DMS153 (cell line): ENCODE data around the gene CACNA2D3.

ENCODE experiments used
- DNase-seq: peaks from one replicate; lab custom pipeline; 2025; lab: John Stamatoyannopoulos, UW

The CACNA2D3 gene

DNA sequence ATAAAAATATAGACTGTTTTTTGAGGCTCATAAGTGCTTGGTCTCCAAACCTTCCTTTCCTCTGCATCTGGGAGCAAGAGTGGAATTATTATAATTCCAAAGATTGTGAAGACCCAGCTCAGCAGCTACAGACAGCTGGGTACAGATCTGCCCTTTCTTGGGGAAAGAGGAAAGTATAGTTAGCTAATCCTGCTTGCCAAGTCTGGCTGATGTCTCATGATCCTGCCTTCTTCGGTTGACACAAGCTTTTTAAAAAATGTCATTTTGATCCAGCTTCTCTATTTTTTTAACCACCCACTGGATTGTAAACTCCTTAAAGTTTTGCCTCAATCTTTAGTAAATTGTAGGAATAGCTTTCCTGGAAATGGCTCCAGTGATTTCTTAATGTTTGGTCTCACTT lies 624.4 kb downstream of the CACNA2D3 start:
- no peak for DNase-seq

GRCh38 chr3:54755756-54756155 lies 633.4 kb downstream of the CACNA2D3 start:
- no peak for DNase-seq

- DNase-seq: no peak
Observed at GRCh38 chr3:54756330-54756731, 634.0 kb downstream of the CACNA2D3 start.

- no peak for DNase-seq
Observed at GRCh38 chr3:54758461-54758860, 636.1 kb downstream of the CACNA2D3 start.

DNA sequence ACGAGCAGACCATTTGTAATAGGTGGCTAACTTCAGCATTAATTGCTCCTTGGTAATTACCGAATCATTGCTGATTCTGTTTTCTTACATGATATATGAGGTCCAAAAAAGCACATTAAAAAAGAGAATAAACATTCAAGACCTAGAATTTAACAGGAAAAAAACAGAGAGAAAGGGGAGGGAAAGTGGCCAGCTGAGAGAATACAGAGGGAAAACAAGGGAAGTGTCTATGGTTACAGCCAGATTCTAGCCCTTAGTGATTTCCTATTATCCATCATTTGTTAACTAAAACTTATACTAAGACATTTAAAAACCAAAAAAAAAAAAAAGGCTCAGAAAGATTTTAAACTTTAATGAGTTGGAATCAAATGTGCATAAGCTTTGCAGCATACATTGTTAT lies 636.8 kb downstream of the CACNA2D3 start:
- no peak for DNase-seq

GRCh38 chr3:54760201-54760600 lies 637.8 kb downstream of the CACNA2D3 start:
- no peak for DNase-seq

DNA sequence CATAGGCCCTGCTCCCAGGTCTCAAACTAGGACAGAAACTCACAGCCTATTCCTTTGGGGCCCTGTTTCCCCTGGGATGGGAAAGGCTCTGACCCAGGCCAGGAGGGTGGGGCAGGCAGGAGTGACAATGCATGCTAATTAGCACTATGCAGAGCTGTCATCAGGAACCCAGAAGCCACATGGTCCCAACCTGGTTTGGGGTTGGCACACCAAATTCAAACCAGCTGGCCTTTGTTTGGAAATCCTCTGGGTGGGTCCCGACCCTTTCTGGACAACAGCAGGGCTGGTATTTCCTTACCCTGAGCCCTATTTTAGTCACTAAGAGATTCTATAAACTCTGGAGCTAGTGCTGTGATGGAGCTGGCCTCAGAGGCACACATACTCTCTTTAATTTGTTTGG lies 639.3 kb downstream of the CACNA2D3 start:
- no peak for DNase-seq

DNA sequence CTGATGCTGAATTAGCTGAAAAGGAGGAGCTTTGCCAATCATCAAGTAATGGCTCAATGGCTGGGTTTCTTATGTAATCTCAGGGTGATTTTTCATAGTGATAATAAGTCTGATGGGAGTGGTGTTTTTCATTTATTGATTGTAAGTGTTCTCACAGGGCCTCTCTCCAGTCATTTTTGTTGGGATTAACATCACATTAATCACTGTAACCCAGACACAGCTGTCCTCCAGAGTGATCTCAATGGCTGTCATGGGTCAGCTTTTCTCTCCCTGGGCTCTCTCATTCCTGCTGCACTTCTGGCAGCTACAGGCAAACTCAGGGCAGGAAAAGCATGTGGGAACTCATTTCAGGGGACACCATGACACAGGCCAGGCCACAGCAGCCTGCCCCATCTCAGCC lies 642.6 kb downstream of the CACNA2D3 start:
- DNase-seq: no peak

DNA sequence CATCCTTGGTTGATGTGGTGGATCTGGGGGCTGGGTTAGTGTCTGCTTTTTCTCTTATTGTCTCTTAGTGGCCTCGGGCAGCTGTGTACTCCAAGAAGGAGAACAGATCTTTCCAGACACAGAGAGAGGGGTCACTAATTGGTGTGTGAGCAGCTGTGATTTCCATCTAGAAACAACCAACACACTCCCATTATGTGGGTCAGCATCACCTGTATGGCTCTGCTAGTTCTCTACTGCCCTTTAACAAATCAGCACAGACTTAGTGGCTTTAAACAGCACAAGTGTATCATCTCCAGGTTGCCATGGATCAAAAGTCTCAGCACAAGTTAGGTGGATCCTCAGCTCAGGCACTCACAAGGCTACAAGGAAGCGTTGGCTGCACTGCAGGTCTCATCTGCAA lies 648.7 kb downstream of the CACNA2D3 start:
- no peak for DNase-seq

DNA sequence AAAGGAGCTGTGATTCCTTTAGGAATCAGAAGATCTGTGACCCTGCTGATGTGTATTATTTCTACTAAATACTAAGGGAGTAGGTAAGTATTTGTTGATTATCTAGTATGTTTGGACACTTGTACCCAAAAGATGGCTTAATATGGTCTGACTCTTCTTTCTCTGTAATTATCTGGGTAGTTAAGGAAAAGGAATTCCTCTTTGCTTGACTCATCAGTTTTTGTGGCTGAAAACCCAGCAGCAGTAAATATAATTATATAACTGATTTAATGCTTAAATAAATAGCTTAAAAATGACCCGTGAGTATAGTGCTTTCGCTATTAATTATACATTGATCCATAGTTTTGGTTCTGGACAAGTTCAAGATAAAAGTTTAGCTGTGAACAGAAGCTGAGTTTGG lies 649.7 kb downstream of the CACNA2D3 start:
- no peak for DNase-seq

DNA sequence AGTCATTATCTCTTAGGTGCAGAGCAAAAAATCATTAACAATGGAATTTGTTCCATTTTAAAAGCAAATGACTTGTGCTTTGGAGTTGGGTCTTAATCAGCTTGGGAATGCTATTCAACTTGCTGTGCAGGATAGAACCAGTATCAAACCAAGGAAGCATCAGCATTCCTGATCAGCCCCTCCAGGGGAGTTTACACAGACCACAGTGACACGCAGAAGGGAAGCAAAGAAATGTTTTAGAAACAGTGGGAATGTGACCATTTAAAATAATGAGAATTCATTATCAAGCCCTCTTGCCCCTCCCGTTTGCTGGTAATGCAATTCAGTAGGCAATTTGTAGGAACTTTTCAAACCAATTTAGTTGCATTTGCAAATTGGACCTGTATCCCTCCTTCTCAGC lies 650.4 kb downstream of the CACNA2D3 start:
- DNase-seq: no peak

DNA sequence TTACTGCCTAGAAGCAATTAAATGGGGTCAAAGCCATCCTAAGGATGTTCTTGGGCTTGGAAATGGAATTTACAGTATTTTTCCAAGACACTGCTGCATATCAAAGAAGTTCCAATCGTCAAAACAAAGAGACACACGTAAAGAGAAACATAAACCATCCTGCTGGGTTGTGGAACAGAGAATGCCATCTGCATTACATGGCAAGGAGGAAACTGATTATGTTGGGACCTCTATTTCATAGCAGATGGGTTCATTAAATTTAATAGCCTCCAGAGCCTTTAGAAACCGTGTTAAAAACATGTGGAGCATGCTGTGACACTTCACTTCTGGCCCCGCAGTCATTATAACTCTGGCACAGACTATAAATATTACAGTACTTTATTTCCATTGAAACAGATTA lies 650.9 kb downstream of the CACNA2D3 start:
- DNase-seq: no peak

DNA sequence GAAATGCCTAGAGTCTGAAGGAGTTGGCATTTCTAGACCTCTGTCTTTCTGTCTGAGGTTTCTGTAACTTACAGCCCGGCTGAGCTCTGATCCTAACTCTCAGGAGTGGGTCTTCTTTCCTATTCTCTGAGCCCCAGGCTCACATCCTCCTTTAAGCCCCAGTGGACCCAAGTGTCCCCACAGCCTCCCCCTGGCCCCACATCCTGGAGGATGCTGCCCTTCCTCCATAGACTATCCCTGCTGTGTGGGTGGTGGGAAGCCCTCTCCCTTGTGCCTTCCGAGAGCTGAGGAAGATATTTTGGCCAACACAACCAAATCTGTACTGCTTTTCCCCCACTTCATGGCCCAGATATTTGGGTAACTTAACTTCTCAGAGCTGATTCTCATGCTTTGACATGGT lies 654.2 kb downstream of the CACNA2D3 start:
- no peak for DNase-seq

GRCh38 chr3:54777141-54777540 lies 654.8 kb downstream of the CACNA2D3 start:
- no peak for DNase-seq

DNA sequence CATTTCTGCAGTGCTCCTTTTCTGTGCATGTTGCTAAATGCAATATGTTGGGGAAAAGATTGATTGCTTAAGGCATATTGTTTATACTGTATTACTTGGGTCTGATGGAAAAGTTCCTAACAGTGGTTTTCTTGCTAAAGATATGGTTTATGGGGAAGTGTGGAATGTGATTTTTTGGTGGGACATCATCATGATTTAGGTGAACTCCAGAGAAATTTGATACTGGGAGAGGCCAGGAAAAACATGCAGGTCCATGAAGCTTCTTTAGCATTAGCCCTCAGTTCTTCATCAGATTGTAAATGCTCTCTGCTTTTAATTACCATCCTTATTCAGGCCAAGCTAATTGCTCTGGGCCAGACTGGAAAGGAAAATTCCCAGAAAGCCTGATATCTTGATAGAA lies 658.0 kb downstream of the CACNA2D3 start:
- no peak for DNase-seq

DNA sequence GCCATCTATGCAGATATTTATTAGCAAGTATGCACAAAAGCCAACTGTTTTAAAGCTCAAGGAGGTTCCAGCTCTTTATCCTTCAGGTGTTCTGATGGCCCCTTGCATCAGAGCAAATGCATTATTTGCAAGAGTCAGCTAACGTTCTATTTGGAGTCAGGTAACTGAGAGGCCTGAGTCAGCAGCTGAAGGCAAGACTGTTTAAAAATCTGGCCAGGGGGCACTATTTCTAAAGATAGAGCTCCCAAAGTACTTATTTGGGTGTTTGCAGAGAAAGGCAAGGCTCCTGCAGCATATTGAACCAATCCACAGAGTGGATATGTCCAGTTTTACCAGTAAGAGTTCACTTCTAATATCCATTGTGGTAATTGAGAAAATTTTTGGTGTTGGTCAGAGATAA lies 659.4 kb downstream of the CACNA2D3 start:
- DNase-seq: no peak

DNA sequence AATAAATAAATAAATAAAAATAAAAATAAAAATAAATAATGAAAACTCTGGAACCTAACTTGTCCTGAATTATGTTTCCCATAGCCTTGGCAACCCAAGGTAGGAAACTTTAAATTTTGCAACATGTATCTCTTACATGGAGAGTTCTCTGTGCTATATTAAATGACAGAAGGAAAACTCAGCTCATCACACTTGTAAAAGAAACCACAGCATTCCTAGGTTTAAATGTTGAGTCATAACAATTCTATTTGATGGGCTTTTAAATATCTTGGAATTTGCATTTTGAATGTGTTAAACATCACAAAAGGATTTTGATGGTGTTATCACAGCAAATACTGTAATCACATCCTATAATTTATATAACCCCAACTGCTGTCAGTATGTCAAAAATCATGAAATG lies 661.3 kb downstream of the CACNA2D3 start:
- DNase-seq: no peak

- no peak for DNase-seq
Observed at GRCh38 chr3:54784021-54784420, 661.7 kb downstream of the CACNA2D3 start.

DNA sequence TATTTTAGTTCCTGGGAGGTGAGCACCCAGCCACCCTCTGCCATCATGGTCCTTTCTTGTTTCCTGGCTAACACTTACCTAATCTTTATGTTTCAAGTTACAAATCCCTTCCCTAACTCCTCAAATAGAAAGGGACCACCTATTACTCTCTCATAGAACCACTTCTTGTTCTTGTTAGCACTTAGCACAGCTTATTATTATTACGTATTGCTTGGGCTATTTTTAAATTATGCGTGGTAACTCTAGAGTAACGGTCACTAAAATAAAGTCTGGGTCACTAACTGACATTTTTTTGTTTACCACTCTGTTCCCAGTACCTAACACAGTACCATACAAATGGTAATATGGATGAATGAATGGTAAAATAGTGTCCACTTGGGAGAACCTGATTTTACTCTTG lies 663.6 kb downstream of the CACNA2D3 start:
- DNase-seq: no peak

GRCh38 chr3:54790051-54790450 lies 667.7 kb downstream of the CACNA2D3 start:
- no peak for DNase-seq

DNA sequence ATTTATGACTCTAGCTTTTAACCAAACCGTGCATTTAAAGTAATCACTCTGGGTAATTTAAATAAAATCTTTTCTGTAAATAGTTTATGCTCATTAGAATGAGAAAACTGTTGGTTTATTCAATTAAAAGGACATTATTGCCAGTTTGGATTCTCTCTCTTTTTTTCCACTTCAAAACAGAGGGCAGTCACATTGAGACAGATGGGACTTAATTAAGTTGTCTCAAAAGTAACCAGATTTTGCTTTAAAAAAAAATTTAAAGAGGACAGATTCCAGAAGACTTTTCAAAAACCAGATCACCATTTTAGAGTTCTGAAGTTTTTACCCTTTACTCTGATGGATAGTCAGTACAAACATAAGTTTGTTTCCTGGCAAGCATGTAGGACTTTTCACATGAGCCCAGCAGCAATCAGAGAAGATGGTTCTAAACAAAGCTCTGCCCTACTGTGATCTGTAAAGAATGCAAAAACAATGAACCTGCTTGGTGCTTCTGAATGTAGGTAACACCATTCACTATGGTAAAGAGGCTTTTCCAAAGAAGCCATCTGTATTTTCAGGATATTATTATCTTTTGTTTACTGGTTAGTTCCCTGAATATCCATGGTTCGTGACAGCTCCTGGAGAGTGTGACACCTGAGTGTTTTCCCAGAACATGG lies 669.3 kb downstream of the CACNA2D3 start:
- DNase-seq: no peak

GRCh38 chr3:54792584-54792983 lies 670.2 kb downstream of the CACNA2D3 start:
- DNase-seq: no peak

DNA sequence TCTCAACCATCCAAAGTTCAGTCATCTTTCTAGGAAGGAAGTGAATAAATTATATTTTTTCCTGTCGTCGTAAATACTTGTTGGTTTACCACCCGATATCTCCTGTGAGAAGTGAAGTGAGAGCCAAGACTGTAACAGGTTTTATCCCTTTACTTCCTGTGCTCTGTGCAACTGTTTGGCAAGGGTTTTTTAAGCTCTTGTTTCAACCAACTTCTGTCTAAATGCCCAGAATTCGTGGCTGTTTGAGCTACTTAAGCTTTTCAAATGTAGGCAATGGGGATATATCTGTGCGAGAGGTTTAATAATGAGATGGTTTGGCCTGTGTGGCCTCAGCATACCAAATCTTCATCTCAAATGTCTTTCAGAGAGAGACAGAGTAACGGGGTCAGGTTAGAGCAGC lies 670.8 kb downstream of the CACNA2D3 start:
- DNase-seq: no peak

GRCh38 chr3:54797111-54797510 lies 674.8 kb downstream of the CACNA2D3 start:
- no peak for DNase-seq

- no peak for DNase-seq
Observed at GRCh38 chr3:54800478-54800877, 678.1 kb downstream of the CACNA2D3 start.
